Right cardiac atrium (tissue), 5 donors: ENCODE measurements around the gene LRRC2. TPM values are rescaled to one million over a fixed set of nuclear protein-coding genes. Genes with fewer than 3 reads are reported as not detected.
"Not testable (repeated sequence)": the region's sequence is repeated elsewhere in the genome, so short reads cannot be mapped to it uniquely, and the experiment has no call there.

Source experiments
- ATAC-seq, 2 donors: fragments of 200-7000 bp; cut with Tn5 transposase; one replicate each; pipeline versions ENCODE4 v1.8.0 to v1.9.1; 2020; ENCODE audit warnings: moderate library complexity in 2 of 2, mild to moderate bottlenecking in 1 of 2
- DNase-seq, 3 donors: peaks; one replicate each; pipeline ENCODE4 v3.0.0-alpha.2; 2020
- H3K27ac ChIP-seq: one replicate; pipeline ENCODE4 v1.5.1; 2013; ENCODE audit warnings: mild to moderate bottlenecking, low read length, control low read depth, moderate library complexity
- H3K27me3 ChIP-seq: one replicate; pipeline ENCODE4 v1.6.1; 2013; ENCODE audit not compliant: control insufficient read depth, insufficient read depth
- H3K4me1 ChIP-seq: one replicate; pipeline ENCODE4 v1.6.1; 2013; ENCODE audit warnings: low read length; ENCODE audit not compliant: control insufficient read depth, insufficient read depth
- H3K4me3 ChIP-seq: one replicate; pipeline ENCODE4 v1.5.1; 2013; ENCODE audit warnings: low read length, control low read depth
- H3K9me3 ChIP-seq: one replicate; pipeline ENCODE4 v1.6.1; 2013; ENCODE audit warnings: low read length; ENCODE audit not compliant: control insufficient read depth
- WGBS: extraction: QIAGEN DNeasy Blood & Tissue Kit; methylation state at CpG from one replicate; pipeline ENCODE4 v1.1.7; 2013; 5-methylcytosine and 5-hydroxymethylcytosine counted together
- intact Hi-C, 4 donors: fragments of 100-400 bp; cut with DNase I; formaldehyde crosslinking; loops; one replicate each; pipeline versions ENCODE4 v1.11.0 to v1.14.0; 2022 to 2023
- polyA plus RNA-seq: library from polyadenylated mRNA; stranded (reverse); fragments of 200-250 nt; gene quantifications from one replicate; pipeline ENCODE4 v1.2.3, GENCODE V29; 2013
- total RNA-seq, 4 donors: library from RNA; stranded (reverse); fragmentation: NEBNext Ultra II Directional; extraction: Animal tissue kit (Norgen Biotek cat#: 25700); gene quantifications; one replicate each; pipeline ENCODE4 v1.2.1, GENCODE V29; 2021
- donor health status: healthy with polysubstance abuse.
- donor health status: DM: no; HTN: yes; CAD: no.
- donor health status: DM: no; HTN: no; CAD: no.
- donor health status: DM: no; HTN: yes; CAD: no; lungs with severe emphysema.
- donor health status: DM: yes; HTN: yes; CAD: no.

Gene LRRC2
- total and polyA plus RNA-seq, 5 donors = 8.9 to 26.0 (median 13.3) TPM

- no peaks in the 10 kb centered on the region for H3K9me3 ChIP-seq
- whole genome bisulfite sequencing = 93% methylated on average over 2 of the region's 2 CpGs
- H3K27ac ChIP-seq = no peak overlapping the region
- H3K27me3 ChIP-seq = no peaks in the 10 kb centered on the region
- ATAC-seq = no peak
- no peak for DNase-seq
- no peak overlapping the region for H3K4me3 ChIP-seq
- intact Hi-C loops = no loop called here
- H3K4me1 ChIP-seq = no peaks in the 10 kb centered on the region
These were observed 42.5 kb downstream of the LRRC2 start for GRCh38 chr3:46523556-46523955.

- intact Hi-C loops, ATAC-seq, H3K27ac ChIP-seq, H3K4me1 ChIP-seq, H3K9me3 ChIP-seq, H3K4me3 ChIP-seq, DNase-seq, H3K27me3 ChIP-seq: not testable (repeated sequence)
- 83% methylated on average over 4 of the region's 4 CpGs for WGBS
These were observed 43.9 kb downstream of the LRRC2 start for GRCh38 chr3:46522201-46522600.

- Histone ChIP-seq H3K27me3 (no peaks in the 10 kb centered on the region), H3K4me1 (no peaks in the 10 kb centered on the region), H3K9me3 (no peaks in the 10 kb centered on the region), H3K27ac (no peak overlapping the region), H3K4me3 (no peak overlapping the region)
- ATAC-seq (no peak), DNase-seq (no peak)
- 88% methylated on average over 9 of the region's 9 CpGs for WGBS
- intact Hi-C loops = no loop called here
These were observed 45.0 kb downstream of the LRRC2 start for GRCh38 chr3:46521096-46521495.

GRCh38 chr3:46520531-46520930, 45.6 kb downstream of the LRRC2 start:
- Histone ChIP-seq H3K4me1 (no peaks in the 10 kb centered on the region), H3K27me3 (no peaks in the 10 kb centered on the region), H3K27ac (no peak overlapping the region), H3K4me3 (no peak overlapping the region), H3K9me3 (no peaks in the 10 kb centered on the region)
- intact Hi-C loops = no loop called here
- no peak for DNase-seq
- WGBS = 81% methylated on average over 3 of the region's 3 CpGs
- ATAC-seq = no peak

- WGBS = 96% methylated on average over 2 of the region's 2 CpGs
- Histone ChIP-seq H3K27me3 (no peaks in the 10 kb centered on the region), H3K4me1 (no peaks in the 10 kb centered on the region), H3K27ac (no peak overlapping the region), H3K4me3 (no peak overlapping the region), H3K9me3 (no peaks in the 10 kb centered on the region)
- DNase-seq (no peak), ATAC-seq (no peak)
- intact Hi-C loops = no loop called here
These were observed 46.1 kb downstream of the LRRC2 start for GRCh38 chr3:46519952-46520351.

GRCh38 chr3:46517784-46518181, 48.3 kb downstream of the LRRC2 start:
- H3K4me1 ChIP-seq = no peaks in the 10 kb centered on the region
- ATAC-seq = no peak
- DNase-seq = no peak
- WGBS = 89% methylated on average over 2 of the region's 2 CpGs
- H3K9me3 ChIP-seq = no peaks in the 10 kb centered on the region
- no peaks in the 10 kb centered on the region for H3K27me3 ChIP-seq
- intact Hi-C loops = no loop called here
- no peak overlapping the region for H3K4me3 ChIP-seq
- H3K27ac ChIP-seq = no peak overlapping the region

- Histone ChIP-seq H3K27ac (no peak overlapping the region), H3K27me3 (no peaks in the 10 kb centered on the region), H3K4me1 (no peaks in the 10 kb centered on the region), H3K4me3 (no peak overlapping the region), H3K9me3 (no peaks in the 10 kb centered on the region)
- WGBS = 81% methylated on average over 7 of the region's 7 CpGs
- intact Hi-C loops = no loop called here
- no peak for DNase-seq
- no peak for ATAC-seq
These were observed 48.9 kb downstream of the LRRC2 start for GRCh38 chr3:46517016-46517783.

- ATAC-seq = no peak
- no peaks in the 10 kb centered on the region for H3K27me3 ChIP-seq
- WGBS = 78% methylated on average over 4 of the region's 4 CpGs
These were observed 49.6 kb downstream of the LRRC2 start for GRCh38 chr3:46516521-46516920.

GRCh38 chr3:46512191-46512749, 53.8 kb downstream of the LRRC2 start:
- no peak for ATAC-seq
- no peaks in the 10 kb centered on the region for H3K9me3 ChIP-seq
- intact Hi-C loops = no loop called here
- H3K4me3 ChIP-seq = no peak overlapping the region
- H3K4me1 ChIP-seq = no peaks in the 10 kb centered on the region
- WGBS = 75% methylated on average over 2 of the region's 2 CpGs
- H3K27me3 ChIP-seq = no peaks in the 10 kb centered on the region
- H3K27ac ChIP-seq = no peak overlapping the region
- no peak for DNase-seq

More at GRCh38 chr3:46516521-46516920, 49.6 kb downstream of the LRRC2 start:
- no peak overlapping the region for H3K4me3 ChIP-seq
- H3K9me3 ChIP-seq = no peaks in the 10 kb centered on the region
- intact Hi-C loops = no loop called here
- DNase-seq = no peak
- H3K27ac ChIP-seq = no peak overlapping the region
- no peaks in the 10 kb centered on the region for H3K4me1 ChIP-seq

GRCh38 chr3:46509661-46510187, 56.4 kb downstream of the LRRC2 start:
- 65% methylated on average over 4 of the region's 4 CpGs for WGBS
- no peak for ATAC-seq
- no peak for DNase-seq

GRCh38 chr3:46508850-46509591, 57.1 kb downstream of the LRRC2 start:
- intact Hi-C loops = no loop called here
- WGBS = 80% methylated on average over 4 of the region's 4 CpGs
- H3K27me3 ChIP-seq = no peaks in the 10 kb centered on the region

More at GRCh38 chr3:46509661-46510187, 56.4 kb downstream of the LRRC2 start:
- Histone ChIP-seq H3K4me3 (no peak overlapping the region), H3K27ac (no peak overlapping the region), H3K9me3 (no peaks in the 10 kb centered on the region), H3K4me1 (no peaks in the 10 kb centered on the region), H3K27me3 (no peaks in the 10 kb centered on the region)
- intact Hi-C loops = no loop called here

More at GRCh38 chr3:46508850-46509591, 57.1 kb downstream of the LRRC2 start:
- ATAC-seq (no peak), DNase-seq (no peak)
- Histone ChIP-seq H3K4me3 (no peak overlapping the region), H3K9me3 (no peaks in the 10 kb centered on the region), H3K27ac (no peak overlapping the region), H3K4me1 (no peaks in the 10 kb centered on the region)
